Measurements from ENCODE around the gene RARG.

RARG gene

GRCh38 chr12:53195516-53196420 is 36.2 kb downstream of the RARG start:
- DNase-seq (ENCODE audit: extremely low spot score, insufficient read length, low read depth) (no peak), FAIRE-seq (no peak)

DNA sequence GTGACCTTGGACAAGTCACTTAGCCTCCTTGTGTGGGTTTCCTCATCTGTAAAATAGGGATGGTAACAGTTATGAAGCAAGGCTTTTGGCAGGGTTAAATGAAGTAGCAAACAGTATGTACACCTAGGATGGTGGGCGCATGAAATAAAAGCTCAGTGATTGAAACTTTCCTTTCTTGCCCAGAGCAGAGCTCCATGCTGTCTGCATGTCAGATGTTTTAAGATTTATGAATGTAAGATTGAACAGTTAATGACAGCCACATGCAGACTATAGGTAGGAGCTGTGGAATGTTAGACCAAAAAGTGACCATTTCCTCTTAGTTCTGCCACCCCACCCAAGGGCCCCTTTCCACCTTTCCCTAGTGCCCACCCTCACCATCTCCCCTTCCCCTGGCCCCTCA is 37.0 kb downstream of the RARG start:
- no peak for FAIRE-seq

DNA sequence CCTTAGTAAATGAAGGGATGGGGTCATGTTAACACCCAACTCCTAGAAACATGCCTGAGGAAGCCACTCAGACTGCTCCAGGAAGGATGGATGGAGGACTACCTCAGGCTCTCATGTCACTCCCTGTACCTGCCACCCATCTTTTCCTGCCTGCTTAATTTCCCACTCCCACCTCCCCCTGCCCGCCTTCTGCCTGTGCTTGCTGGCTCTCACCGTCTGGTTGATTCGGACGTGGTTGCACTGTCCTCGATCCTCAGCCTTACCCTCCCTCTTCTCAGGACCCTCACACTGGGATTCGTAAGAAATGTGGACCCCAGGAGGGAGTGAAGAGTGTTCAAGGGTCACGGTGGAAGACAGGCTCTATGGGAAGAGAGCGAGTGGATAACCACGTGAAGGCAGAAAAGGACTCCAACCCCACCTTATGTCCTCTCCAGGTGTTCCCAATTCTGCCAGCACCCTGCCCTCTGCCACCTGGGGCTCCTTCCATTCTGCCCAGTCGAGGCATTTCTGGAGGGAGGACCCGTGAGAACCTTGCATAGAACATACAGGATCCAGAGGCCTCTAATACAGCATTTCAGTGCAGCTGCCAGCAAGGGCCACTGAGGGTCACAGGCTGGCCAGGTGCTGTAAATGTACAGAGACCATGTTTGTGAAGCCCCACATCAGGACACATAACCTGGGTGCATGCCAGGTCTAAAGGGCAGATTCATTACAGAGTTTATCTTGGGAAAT is 37.9 kb downstream of the RARG start:
- no peak for FAIRE-seq
- DNase-seq (ENCODE audit: extremely low spot score, insufficient read length, low read depth), result no peak

More for the DNA sequence above, 37.0 kb downstream of the RARG start:
- no peak for DNase-seq (ENCODE audit: extremely low spot score, insufficient read length, low read depth)

- DNase-seq (ENCODE audit: extremely low spot score, insufficient read length, low read depth) (no peak), FAIRE-seq (no peak)
These were observed 39.0 kb downstream of the RARG start for GRCh38 chr12:53193040-53193439.

GRCh38 chr12:53192531-53193021 is 39.4 kb downstream of the RARG start:
- FAIRE-seq, result no peak

GRCh38 chr12:53191885-53192530 is 40.0 kb downstream of the RARG start:
- DNase-seq (ENCODE audit: extremely low spot score, insufficient read length, low read depth) (no peak), FAIRE-seq (no peak)

More at GRCh38 chr12:53192531-53193021, 39.4 kb downstream of the RARG start:
- DNase-seq (ENCODE audit: extremely low spot score, insufficient read length, low read depth), result no peak

- DNase-seq (ENCODE audit: extremely low spot score, insufficient read length, low read depth), result no peak
- FAIRE-seq, result no peak
These were observed 40.7 kb downstream of the RARG start for GRCh38 chr12:53191096-53191884.

GRCh38 chr12:53190108-53190729 is 41.8 kb downstream of the RARG start:
- FAIRE-seq, result peak; percentile 15
- DNase-seq (ENCODE audit: extremely low spot score, insufficient read length, low read depth), result peak; percentile 26

GRCh38 chr12:53187145-53187899 is 44.7 kb downstream of the RARG start:
- DNase-seq (ENCODE audit: extremely low spot score, insufficient read length, low read depth), result no peak
- no peak for FAIRE-seq

DNA sequence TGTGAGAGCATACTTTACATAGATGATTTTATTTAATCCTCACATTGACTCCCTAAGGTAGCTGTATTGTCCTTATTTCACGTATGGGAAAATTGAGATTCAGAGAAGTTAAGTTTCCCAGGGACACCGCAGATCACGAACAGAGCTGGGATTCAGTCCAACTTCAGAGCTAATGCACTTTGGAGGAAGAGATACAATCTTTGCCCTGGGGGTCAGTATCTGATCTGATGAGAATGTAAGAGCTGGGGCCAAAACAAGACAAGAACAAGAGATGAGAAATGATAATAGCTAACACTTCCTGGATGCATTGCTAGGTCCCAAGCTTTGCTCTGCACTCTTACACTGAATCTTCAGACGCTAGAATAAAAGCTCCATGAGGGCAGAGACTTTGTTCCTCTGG is 45.3 kb downstream of the RARG start:
- no peak for DNase-seq (ENCODE audit: extremely low spot score, insufficient read length, low read depth)
- FAIRE-seq, result no peak

GRCh38 chr12:53185582-53186153 is 46.3 kb downstream of the RARG start:
- DNase-seq (ENCODE audit: extremely low spot score, insufficient read length, low read depth) (no peak), FAIRE-seq (no peak)

- DNase-seq (ENCODE audit: extremely low spot score, insufficient read length, low read depth) (no peak), FAIRE-seq (no peak)
These were observed 47.2 kb downstream of the RARG start for GRCh38 chr12:53184828-53185227.

- DNase-seq (ENCODE audit: extremely low spot score, insufficient read length, low read depth) (no peak), FAIRE-seq (no peak)
These were observed 49.1 kb downstream of the RARG start for GRCh38 chr12:53182903-53183302.

- no peak for FAIRE-seq
- DNase-seq (ENCODE audit: extremely low spot score, insufficient read length, low read depth), result no peak
These were observed 50.1 kb downstream of the RARG start for GRCh38 chr12:53181935-53182334.

DNA sequence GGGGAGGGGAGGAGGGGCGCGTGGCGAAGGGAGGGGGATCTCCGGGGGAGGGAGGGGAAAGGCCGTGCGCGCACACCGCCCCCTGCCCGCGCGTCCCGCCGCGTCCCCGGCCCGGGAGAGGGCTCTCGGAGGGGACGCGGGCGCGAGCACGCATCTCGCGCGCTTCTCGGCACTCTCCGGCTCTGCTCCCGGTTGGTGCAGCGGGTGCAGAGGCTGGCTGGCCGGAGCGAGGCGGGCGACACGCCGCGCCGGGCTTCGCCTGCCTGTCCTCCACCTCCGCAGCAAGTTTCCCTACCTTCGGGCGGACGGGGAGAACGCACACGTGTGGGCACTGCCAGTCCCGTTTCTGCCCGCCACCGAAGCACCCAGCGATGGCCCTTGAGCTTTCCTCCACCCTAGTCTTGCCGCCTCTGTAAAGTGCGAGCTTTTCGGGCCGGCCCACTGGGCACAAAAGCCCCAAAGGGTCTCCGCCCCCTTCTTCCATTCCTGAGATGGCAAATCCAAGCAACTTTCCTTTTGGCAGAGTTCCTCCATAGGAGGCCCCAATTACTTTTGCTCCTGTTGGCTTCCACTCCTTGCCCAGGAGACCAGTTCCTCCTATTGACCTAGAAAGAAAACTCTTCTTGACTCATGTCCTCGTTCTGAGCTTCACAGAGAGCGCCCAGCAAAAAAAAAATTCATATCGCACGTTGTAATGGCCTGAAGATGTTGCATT is 50.9 kb downstream of the RARG start:
- FAIRE-seq (peak; percentile 29), DNase-seq (ENCODE audit: extremely low spot score, insufficient read length, low read depth) (peak; percentile 75)

DNA sequence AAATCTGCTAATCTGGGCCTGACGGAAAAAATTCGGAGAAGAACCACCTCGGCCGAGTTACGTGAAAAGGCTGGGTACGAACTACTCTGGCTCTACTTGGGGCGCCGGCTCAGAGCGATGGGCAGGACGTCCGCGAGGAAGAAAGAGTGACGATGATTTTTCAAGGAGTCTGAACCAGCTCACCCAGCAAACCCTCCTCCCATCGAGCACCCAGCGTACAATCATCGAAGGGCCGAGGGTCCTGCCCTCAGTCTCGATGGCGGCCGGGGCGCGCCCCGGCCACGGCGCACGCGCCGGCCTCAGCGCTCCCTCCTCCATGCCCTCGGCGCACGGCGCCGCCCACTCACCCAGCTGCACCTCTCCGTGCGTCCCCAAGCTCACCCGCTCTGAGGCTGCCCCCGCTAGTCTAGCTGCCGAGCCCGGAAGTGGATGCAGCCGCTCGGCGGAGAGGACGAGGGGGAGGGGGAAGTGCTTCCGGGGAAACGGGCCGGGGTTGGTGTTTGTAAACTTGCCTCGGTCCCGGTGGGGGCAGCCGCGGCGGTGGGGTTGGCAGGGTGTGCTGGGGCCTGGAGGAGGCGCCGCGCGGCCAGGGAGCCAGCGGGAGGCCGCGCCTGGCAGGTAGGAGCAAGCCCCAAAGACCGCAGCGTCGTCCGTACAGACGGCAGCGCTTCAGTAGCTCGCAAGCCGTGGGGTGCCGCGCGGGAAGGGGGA is 51.6 kb downstream of the RARG start, which contains the start of the genes CSAD and ZNF740:
CSAD (minus strand) TSS at position 706 of the 711 bp plus-strand sequence. CDS start 7,455 bp downstream, outside the sequence.
ZNF740 (plus strand) TSS at position 503 of the 711 bp plus-strand sequence. CDS start 1,262 bp downstream, outside the sequence.
- FAIRE-seq (peak; percentile 97), DNase-seq (ENCODE audit: extremely low spot score, insufficient read length, low read depth) (peak; percentile 98)
